GM12891 (cell line): ENCODE results near the gene AFF4.

Experiments used
- POLR2A ChIP-seq: IDR thresholded peaks from 2 replicates; pipeline ENCODE4 v1.6.1; 2011; ENCODE audit warnings: low read depth, low read length, control low read depth
- TAF1 ChIP-seq: IDR thresholded peaks from 2 replicates; pipeline ENCODE4 v1.6.1; 2011; ENCODE audit warnings: low read depth, low read length, control low read depth

DNA sequence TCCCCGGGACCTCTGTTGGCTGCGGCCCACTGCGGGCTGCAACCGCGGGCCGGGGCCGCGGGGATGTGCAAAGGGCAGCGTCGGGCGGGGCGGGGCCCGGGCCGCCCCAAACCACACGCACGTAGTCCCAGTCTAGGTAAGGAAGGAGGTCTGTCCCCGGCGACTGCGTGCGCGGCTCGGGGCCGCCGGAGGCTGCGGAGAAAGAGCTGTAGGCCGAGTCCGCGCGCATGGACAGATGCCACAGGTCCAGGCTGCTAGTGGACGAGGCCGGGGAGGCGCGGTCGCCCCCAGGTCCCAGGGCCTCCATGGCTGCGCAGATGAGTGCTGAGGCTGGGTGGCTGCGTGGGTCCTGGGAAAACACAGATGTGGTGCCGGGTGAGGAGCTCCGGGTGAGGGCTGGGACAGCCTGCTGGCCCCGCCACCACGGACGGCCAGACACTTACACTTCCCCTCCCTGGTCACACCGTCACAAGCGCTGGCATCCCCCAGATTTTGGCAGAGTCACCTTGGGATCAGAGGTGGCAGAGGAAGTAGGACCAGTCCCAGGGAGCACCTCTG is 137.5 kb downstream of the AFF4 start:
- TF ChIP-seq POLR2A (no peak), TAF1 (no peak)
